Muscle of leg (tissue), 11 donors: ENCODE data around the gene MRFAP1L1. TPM values are rescaled to one million over a fixed set of nuclear protein-coding genes. Genes with fewer than 3 reads are reported as not detected.

Experiments
- DNase-seq: peaks from one replicate; pipeline ENCODE4 v3.0.0; 2013
- H3K27ac ChIP-seq: one replicate; pipeline ENCODE4 v1.5.1; 2013; ENCODE audit warnings: mild to moderate bottlenecking, low read length, control low read depth
- H3K27me3 ChIP-seq: one replicate; pipeline ENCODE4 v1.6.1; 2013; ENCODE audit warnings: low read length; ENCODE audit not compliant: control insufficient read depth, insufficient read depth
- H3K36me3 ChIP-seq: one replicate; pipeline ENCODE4 v1.6.1; 2013; ENCODE audit warnings: low read length; ENCODE audit not compliant: control insufficient read depth, insufficient read depth
- H3K4me1 ChIP-seq: one replicate; pipeline ENCODE4 v1.6.1; 2013; ENCODE audit warnings: low read length; ENCODE audit not compliant: control insufficient read depth, insufficient read depth
- H3K4me3 ChIP-seq: one replicate; pipeline ENCODE4 v1.5.1; 2013; ENCODE audit warnings: low read length, control low read depth
- H3K9me3 ChIP-seq: replicated peaks from 2 replicates; pipeline ENCODE4 v1.6.1; 2013; ENCODE audit warnings: low read depth, low read length; ENCODE audit not compliant: control insufficient read depth
- WGBS: methylation state at CpG from one replicate; pipeline ENCODE4 v1.1.5; 2013; ENCODE audit warnings: missing lambda C conversion rate; ENCODE audit not compliant: insufficient coverage; 5-methylcytosine and 5-hydroxymethylcytosine counted together
- polyA plus RNA-seq, 8 donors: library from polyadenylated mRNA; unstranded; fragments of 120-200 nt; gene quantifications; one replicate each; pipeline versions ENCODE4 v1.2.1 to v1.2.3, GENCODE V29; 2013; ENCODE audit warnings: inconsistent platforms in 1 of 8, low replicate concordance in 1 of 8; ENCODE audit not compliant: insufficient read length in 8 of 8, insufficient read depth in 1 of 8
- total RNA-seq: library from RNA; stranded (reverse); fragments of 120-200 nt; gene quantifications from one replicate; pipeline ENCODE4 v1.2.4, GENCODE V29; 2013

Gene MRFAP1L1
- total and polyA plus RNA-seq, 9 donors = 53.9 to 77.5 (median 57.0) TPM

DNA sequence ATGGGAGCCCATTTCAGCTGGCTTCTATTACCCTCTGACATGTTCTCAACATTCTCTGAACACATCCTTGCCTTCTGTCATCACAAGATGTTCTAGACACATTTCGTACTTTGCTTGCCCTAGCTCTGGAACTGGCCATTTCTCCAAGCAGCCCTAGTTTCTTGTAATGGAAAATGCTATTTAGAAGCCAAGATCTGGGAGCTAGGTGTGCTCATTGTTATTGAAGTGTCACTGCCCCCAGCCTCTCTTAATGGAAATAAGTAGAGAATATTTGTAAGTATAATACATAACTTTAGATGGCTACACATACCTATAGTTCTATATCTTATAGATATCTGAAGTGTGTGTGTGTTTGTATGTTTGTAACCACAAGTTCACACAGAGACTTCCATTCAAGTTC lies 6.9 kb downstream of the MRFAP1L1 start:
- WGBS = no CpG with 5 or more reads among the region's 1 CpG
- H3K27ac ChIP-seq = no peak overlapping the region
- peaks cover 19% of the 10 kb centered on the region for H3K36me3 ChIP-seq

DNA sequence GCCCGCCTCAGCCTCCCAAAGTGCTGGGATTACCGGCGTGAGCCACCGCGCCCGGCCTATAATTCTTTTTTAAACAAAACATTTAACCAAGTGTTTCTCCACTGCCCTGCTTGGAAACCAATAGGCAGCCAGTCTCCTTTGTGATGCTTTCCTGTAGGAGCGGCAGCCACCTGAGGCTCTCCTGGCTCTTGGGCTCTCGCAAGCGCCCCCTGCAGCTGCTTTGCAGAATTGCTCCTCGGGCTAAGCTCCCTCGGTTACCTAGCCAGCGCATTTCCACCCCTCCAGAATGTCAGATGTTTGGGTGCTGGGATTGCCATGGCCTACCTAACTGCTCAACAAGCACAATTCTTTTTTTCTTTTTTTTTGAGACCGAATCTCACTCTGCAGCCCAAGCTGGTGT lies 8.3 kb downstream of the MRFAP1L1 start:
- 86% methylated on average over 11 of the region's 13 CpGs for WGBS
- no peaks in the 10 kb centered on the region for H3K27me3 ChIP-seq

More for the DNA sequence above, 6.9 kb downstream of the MRFAP1L1 start:
- Histone ChIP-seq H3K9me3 (peaks cover 11% of the 10 kb centered on the region), H3K4me3 (no peak overlapping the region), H3K27me3 (no peaks in the 10 kb centered on the region), H3K4me1 (peaks cover 6% of the 10 kb centered on the region)
- no peak for DNase-seq

DNA sequence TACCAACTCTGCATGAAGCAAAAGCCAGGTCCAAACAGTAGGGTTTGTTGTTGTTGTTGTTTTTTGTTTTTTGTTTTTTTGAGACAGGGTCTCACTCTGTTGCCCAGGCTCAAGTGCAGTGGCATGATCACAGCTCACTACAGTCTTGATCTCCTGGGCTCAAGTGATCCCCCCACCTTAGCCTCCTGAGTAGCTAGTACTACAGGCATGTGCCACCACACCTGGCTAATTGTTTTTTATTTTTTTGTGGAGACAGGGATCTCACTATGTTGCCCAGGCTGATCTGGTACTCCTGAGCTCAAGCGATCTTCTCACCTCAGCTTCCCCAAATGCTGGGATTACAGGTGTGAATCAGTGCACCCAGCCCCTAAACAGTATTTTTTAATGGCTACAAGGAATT lies 9.8 kb downstream of the MRFAP1L1 start:
- H3K4me3 ChIP-seq = no peak overlapping the region
- H3K27me3 ChIP-seq = no peaks in the 10 kb centered on the region
- no peak overlapping the region for H3K27ac ChIP-seq
- H3K9me3 ChIP-seq = peaks cover 11% of the 10 kb centered on the region
- WGBS = no CpG with 5 or more reads among the region's 1 CpG
- no peak for DNase-seq
- H3K36me3 ChIP-seq = peaks cover 10% of the 10 kb centered on the region
- H3K4me1 ChIP-seq = no peaks in the 10 kb centered on the region

More for the DNA sequence above, 8.3 kb downstream of the MRFAP1L1 start:
- H3K4me1 ChIP-seq = no peaks in the 10 kb centered on the region
- peaks cover 11% of the 10 kb centered on the region for H3K9me3 ChIP-seq
- DNase-seq = no peak
- H3K36me3 ChIP-seq = peaks cover 10% of the 10 kb centered on the region
- no peak overlapping the region for H3K4me3 ChIP-seq
- no peak overlapping the region for H3K27ac ChIP-seq

DNA sequence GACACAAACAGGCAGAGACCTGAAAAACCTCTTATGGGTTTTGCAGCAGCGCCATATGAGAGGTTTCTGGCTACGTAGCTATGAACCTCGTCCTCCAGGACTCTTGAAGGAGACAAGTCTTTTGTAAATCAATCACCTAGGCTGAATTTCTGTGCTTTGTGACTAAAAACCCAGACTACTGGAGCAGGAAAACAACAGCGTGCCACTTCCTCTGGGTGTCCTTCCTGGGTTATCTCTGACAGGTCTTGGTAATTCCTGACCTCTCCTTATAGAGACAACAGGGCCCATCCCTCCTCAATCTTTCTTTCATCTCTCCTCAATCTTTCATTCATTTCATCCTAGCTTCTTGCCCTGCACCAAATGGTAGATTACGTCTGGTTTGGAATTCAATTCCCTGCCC lies 10.3 kb downstream of the MRFAP1L1 start:
- peaks cover 10% of the 10 kb centered on the region for H3K36me3 ChIP-seq
- peaks cover 11% of the 10 kb centered on the region for H3K9me3 ChIP-seq
- DNase-seq = no peak
- H3K27ac ChIP-seq = no peak overlapping the region
- H3K27me3 ChIP-seq = no peaks in the 10 kb centered on the region
- peaks cover 4% of the 10 kb centered on the region for H3K4me1 ChIP-seq
- 86% methylated on average over 5 of the region's 5 CpGs for WGBS
- no peak overlapping the region for H3K4me3 ChIP-seq

DNA sequence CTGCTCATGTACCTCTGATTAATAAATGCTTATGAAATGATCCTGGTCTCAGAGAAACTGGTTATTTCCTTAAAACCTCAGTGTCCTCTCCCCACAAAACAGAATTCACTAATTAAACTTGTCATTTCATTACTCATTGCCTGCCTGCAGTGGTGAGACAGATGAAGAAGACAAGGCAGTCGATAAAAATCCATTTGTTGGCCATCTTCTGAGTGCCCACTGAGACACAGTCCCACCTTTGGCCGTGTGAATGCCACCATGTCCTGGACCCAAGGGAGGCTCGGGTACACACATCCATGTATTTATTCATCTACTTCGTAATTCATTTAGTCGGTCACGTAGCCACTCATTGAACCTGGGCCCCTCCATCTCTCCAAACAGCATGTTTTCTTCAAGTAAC lies 12.5 kb downstream of the MRFAP1L1 start:
- Histone ChIP-seq H3K27ac (no peak overlapping the region), H3K9me3 (no peaks in the 10 kb centered on the region), H3K27me3 (no peaks in the 10 kb centered on the region), H3K4me3 (no peak overlapping the region), H3K36me3 (no peaks in the 10 kb centered on the region), H3K4me1 (peaks cover 13% of the 10 kb centered on the region)
- WGBS = 81% methylated on average over 3 of the region's 6 CpGs
- no peak for DNase-seq

DNA sequence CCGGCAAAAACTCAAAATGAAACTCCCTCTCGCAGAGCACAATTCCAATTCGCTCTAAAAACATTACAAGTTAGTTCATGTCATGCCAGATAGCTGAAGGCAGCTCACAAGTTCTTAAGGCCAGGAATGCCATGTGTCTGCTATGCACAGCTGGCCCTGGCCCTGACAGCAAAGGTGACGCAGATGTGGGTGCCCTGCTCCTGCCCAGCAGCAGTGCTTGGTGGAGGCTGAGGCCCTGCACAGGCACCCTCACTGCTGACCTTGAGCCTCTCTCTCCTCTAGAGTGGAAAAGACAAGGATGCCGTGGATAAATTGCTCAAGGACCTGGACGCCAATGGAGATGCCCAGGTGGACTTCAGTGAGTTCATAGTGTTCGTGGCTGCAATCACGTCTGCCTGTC lies 13.1 kb downstream of the MRFAP1L1 start:
- H3K4me1 ChIP-seq = peaks cover 13% of the 10 kb centered on the region
- WGBS = 70% methylated on average over 8 of the region's 8 CpGs
- no peaks in the 10 kb centered on the region for H3K9me3 ChIP-seq
- no peaks in the 10 kb centered on the region for H3K36me3 ChIP-seq
- no peaks in the 10 kb centered on the region for H3K27me3 ChIP-seq
- no peak overlapping the region for H3K4me3 ChIP-seq
- no peak overlapping the region for H3K27ac ChIP-seq
- DNase-seq = no peak

DNA sequence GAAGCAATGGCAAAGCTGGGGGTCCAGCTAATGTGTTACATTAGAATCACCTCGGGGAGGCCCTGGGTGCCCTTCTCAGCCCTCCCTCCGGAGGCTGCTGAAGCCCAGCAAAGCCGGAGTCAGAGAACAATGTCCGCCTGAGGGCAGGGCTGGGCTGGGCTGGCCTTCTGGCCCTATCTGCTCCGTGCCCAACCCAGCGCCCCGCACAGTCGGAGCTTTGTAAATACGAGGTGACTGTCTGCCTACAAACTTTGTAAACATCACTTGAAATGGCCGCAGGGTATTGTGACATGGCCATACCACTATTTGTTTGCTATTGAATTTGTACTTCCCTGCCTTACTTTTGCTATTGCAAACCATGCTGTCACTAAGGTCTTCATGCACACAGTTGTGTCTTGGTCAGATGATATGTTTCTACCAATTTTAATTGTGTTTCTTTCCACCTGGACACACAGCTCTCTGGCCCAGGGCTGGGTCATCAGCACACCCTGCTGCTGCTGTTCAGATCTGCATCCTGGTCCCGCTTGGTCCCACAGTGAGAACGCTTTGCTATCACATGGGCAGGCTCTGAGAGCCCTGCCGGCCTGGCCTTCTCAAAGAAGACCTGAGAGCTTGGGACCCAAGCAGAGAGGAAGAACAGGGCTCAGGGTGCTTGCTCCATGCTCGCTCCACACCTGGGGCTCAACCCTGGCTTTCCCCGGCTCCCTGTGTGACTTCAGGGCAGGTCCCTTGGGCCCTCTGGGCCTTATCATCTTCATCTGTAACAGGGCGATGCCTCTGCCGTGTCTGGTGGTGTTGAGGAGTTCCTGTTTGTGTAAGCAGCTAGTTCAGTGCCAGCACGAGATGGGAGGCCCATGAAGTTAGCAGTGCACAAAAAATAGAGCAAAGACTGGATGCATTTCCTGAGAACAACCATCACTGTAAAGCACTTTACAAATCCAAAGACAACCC lies 13.7 kb downstream of the MRFAP1L1 start:
- Histone ChIP-seq H3K4me1 (peaks cover 13% of the 10 kb centered on the region), H3K27me3 (no peaks in the 10 kb centered on the region), H3K9me3 (no peaks in the 10 kb centered on the region), H3K27ac (no peak overlapping the region), H3K36me3 (no peaks in the 10 kb centered on the region), H3K4me3 (no peak overlapping the region)
- WGBS = 77% methylated on average over 15 of the region's 18 CpGs
- DNase-seq = no peak

DNA sequence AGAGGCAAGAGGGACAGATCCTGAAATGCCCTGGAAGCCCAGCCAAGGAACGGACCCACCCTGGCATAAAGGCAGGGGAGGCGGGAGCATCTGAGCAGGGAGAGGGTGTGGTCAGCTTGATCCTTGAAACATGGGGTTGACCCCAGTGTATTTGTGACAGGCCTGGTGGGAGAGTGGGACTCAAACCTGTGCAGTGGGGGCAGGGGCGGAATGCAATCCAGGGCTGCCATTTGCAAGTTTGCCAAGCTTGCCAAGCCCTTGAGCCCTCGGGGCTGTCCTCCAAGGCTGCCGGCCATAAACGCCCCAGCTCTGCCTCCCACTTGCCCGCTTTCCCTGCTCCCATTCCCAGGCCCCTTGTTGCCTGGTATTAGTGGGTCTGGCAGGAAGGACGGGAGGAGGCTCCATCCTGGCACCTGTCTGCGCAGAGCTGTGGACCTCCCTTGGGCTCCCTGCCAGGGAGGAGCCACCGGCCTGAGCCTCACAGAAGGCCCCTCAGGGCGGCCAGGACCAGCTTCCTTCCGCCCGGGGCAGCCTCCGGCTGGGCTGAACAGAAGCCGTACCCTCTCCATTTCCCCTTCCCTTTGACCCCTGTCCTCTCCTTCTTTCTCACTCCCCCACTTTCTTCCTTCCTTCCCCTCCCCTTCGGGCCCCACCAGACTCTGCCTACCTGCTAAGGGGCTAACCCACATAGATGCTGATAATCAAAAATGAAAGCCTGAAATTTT lies 15.3 kb downstream of the MRFAP1L1 start:
- no peaks in the 10 kb centered on the region for H3K9me3 ChIP-seq
- H3K4me3 ChIP-seq = no peak overlapping the region
- no peak for DNase-seq
- 57% methylated on average over 11 of the region's 16 CpGs for whole genome bisulfite sequencing
- H3K27ac ChIP-seq = no peak overlapping the region
- H3K4me1 ChIP-seq = peaks cover 21% of the 10 kb centered on the region
- H3K27me3 ChIP-seq = no peaks in the 10 kb centered on the region
- no peaks in the 10 kb centered on the region for H3K36me3 ChIP-seq

DNA sequence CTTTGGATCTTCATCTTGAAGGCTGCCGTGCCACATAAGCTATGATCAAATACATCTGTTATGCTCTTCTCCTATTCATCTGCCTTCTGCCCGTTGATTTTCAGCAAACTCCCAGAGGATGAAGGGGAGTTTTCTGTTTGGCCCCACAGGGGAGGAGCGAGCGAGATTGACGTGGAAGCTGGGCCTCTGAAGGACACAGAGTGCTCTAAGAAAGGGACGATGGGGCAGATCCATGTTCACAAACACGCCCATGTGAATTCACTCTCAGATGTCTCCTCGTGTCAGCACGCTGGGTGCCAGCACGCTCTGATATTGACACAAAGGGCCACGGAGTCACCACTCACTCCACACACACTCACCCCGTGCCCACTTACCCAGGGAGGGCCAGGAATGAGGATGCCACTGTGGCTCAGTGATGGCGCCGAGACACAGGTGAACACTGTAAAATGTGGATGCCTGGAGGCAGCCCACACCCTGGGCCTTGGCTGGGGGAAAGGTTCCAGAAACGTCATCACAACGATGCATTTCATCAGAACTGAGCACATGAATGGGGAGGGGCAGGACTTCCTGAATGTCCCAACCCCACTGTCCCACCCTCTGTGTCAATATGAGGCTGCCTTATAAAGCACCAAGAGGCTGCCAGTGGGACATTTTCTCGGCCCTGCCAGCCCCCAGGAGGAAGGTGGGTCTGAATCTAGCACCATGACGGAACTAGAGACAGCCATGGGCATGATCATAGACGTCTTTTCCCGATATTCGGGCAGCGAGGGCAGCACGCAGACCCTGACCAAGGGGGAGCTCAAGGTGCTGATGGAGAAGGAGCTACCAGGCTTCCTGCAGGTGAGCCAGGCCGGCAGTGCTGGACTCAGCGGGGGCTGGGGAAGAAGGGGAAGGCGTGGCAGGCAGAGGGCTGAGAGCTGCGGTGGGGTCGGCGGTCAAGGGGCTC lies 16.2 kb downstream of the MRFAP1L1 start, which contains the start of gene S100P:
TSS of gene S100P (plus strand) at position 648 of the 946 bp plus-strand sequence. CDS start at position 703, 55 bp downstream.
- H3K27me3 ChIP-seq = no peaks in the 10 kb centered on the region
- peaks cover 30% of the 10 kb centered on the region for H3K4me1 ChIP-seq
- H3K27ac ChIP-seq = peak within 1 kb of the TSS; percentile 44
- no peaks in the 10 kb centered on the region for H3K36me3 ChIP-seq
- no peaks in the 10 kb centered on the region for H3K9me3 ChIP-seq
- H3K4me3 ChIP-seq = no peak within 1 kb of the TSS
- no peak for DNase-seq
- WGBS = 70% methylated on average over 24 of the region's 29 CpGs
